Measurements from ENCODE around the gene MIA3.

Gene MIA3

GRCh38 chr1:222680080-222680479 is 62.2 kb downstream of the MIA3 start:
- no peak for DNase-seq

GRCh38 chr1:222691016-222691415 is 73.1 kb downstream of the MIA3 start:
- DNase-seq, result no peak

- DNase-seq, result no peak
These were observed 77.0 kb downstream of the MIA3 start for GRCh38 chr1:222694927-222695326.

- DNase-seq, result no peak
These were observed 78.8 kb downstream of the MIA3 start for GRCh38 chr1:222696741-222697140.

GRCh38 chr1:222697203-222697602 is 79.3 kb downstream of the MIA3 start:
- DNase-seq, result no peak

- no peak for DNase-seq
These were observed 79.9 kb downstream of the MIA3 start for GRCh38 chr1:222697826-222698225.

- DNase-seq, result no peak
These were observed 84.3 kb downstream of the MIA3 start for GRCh38 chr1:222702210-222702609.

- no peak for DNase-seq
These were observed 86.4 kb downstream of the MIA3 start for GRCh38 chr1:222704260-222704659.

GRCh38 chr1:222706815-222707214 is 88.9 kb downstream of the MIA3 start:
- no peak for DNase-seq

- DNase-seq, result no peak
These were observed 91.8 kb downstream of the MIA3 start for GRCh38 chr1:222709700-222710153.

GRCh38 chr1:222711319-222712252 is 93.7 kb downstream of the MIA3 start:
- no peak for DNase-seq

- DNase-seq, result peak; percentile 39
These were observed 94.6 kb downstream of the MIA3 start, which contains the start of the genes AIDA and BROX for GRCh38 chr1:222712253-222713090. Gene AIDA, minus strand, starts transcription at chr1:222712491. Its CDS starts 174 bp downstream, at chr1:222712317. Gene BROX, plus strand, starts transcription at chr1:222712564. Its CDS starts 3,136 bp downstream, at chr1:222715700.

- peak; percentile 79 for DNase-seq
These were observed 95.4 kb downstream of the MIA3 start for GRCh38 chr1:222713091-222713961.

GRCh38 chr1:222716393-222716792 is 98.5 kb downstream of the MIA3 start:
- no peak for DNase-seq
